Heart right ventricle (tissue), 16 donors: ENCODE data around the gene LDLRAD1. TPM values are rescaled to one million over a fixed set of nuclear protein-coding genes. Genes with fewer than 3 reads are reported as not detected.
A peak's percentile ranks its signal among the peaks of the same experiment; 100 is the strongest.

ENCODE experiments used
- ATAC-seq, 8 donors: fragments of 200-7000 bp; cut with Tn5 transposase; one replicate each; pipeline ENCODE4 v1.9.1; 2020; ENCODE audit warnings: mild to moderate bottlenecking in 8 of 8, moderate library complexity in 8 of 8, moderate number of reproducible peaks in 1 of 8
- DNase-seq, 2 donors: peaks; one replicate each; pipeline ENCODE4 v3.0.0-alpha.2; 2020
- H3K27ac ChIP-seq, 10 donors: fragments of 200-600 bp; sonication (generic) in 2 of 10; one replicate each; pipeline versions ENCODE4 v1.5.0 to v1.8.0; 2020 to 2022; ENCODE audit warnings: mild to moderate bottlenecking in 3 of 10
- H3K27me3 ChIP-seq, 7 donors: fragments of 200-600 bp; one replicate each; pipeline ENCODE4 v1.8.0; 2021 to 2022; ENCODE audit warnings: mild to moderate bottlenecking in 2 of 7
- H3K36me3 ChIP-seq, 9 donors: fragments of 200-600 bp; sonication (generic) in 1 of 9; one replicate each; pipeline versions ENCODE4 v1.5.0 to v1.8.0; 2020 to 2022; ENCODE audit warnings: mild to moderate bottlenecking in 2 of 9
- H3K4me1 ChIP-seq, 9 donors: fragments of 200-600 bp; sonication (generic) in 1 of 9; one replicate each; pipeline versions ENCODE4 v1.5.0 to v1.8.0; 2020 to 2022; ENCODE audit warnings: mild to moderate bottlenecking in 4 of 9
- H3K4me3 ChIP-seq, 10 donors: fragments of 200-600 bp; sonication (generic) in 2 of 10; one replicate each; pipeline versions ENCODE4 v1.5.0 to v1.8.0; 2020 to 2022; ENCODE audit warnings: mild to moderate bottlenecking in 7 of 10, moderate library complexity in 2 of 10
- H3K9me3 ChIP-seq, 11 donors: fragments of 200-600 bp in 10 of 11; sonication (generic) in 2 of 11; one replicate each; pipeline versions ENCODE4 v1.5.0 to v1.8.0; 2013 to 2022; ENCODE audit warnings: mild to moderate bottlenecking in 2 of 11, control low read depth in 1 of 11, moderate library complexity in 1 of 11
- CTCF ChIP-seq, 9 donors: fragments of 200-600 bp; sonication (generic) in 2 of 9; IDR thresholded peaks; one replicate each; pipeline versions ENCODE4 v1.5.0 to v1.8.0; 2021 to 2022; ENCODE audit warnings: antibody characterized with exemption in 9 of 9, mild to moderate bottlenecking in 5 of 9, moderate library complexity in 1 of 9
- WGBS, 2 donors: extraction: QIAGEN DNeasy Blood & Tissue Kit; methylation state at CpG; one replicate each; pipeline ENCODE4 v1.1.7; 2013; ENCODE audit warnings: inconsistent platforms in 1 of 2; 5-methylcytosine and 5-hydroxymethylcytosine counted together
- intact Hi-C, 10 donors: fragments of 100-400 bp; cut with DNase I; formaldehyde crosslinking; loops; one replicate each; pipeline versions ENCODE4 v1.11.1 to v1.14.2; 2022
- polyA plus RNA-seq, 2 donors: library from polyadenylated mRNA; stranded (reverse); fragments of 200-250 nt; gene quantifications; one replicate each; pipeline ENCODE4 v1.2.3, GENCODE V29; 2013
- total RNA-seq, 10 donors: library from RNA; stranded (reverse); fragmentation: NEBNext Ultra II Directional in 3 of 10; extraction: Animal tissue kit (Norgen Biotek cat#: 25700) in 3 of 10; gene quantifications; one replicate each; pipeline versions ENCODE4 v1.2.1 to v1.2.4, GENCODE V29; 2021 to 2023
- donor health status: Arrhythmogenic right ventricular cardiomyopathy.
- donor health status: ischemic (EF 13 %, LVEDD 7.1; RV severe dilation, severe dysfunction).
- donor health status: healthy with polysubstance abuse.
- donor health status: DM: no; HTN: yes; CAD: no.
- donor health status: DM: no; HTN: no; CAD: no.
- donor health status: ischemic (EF 25% LVEDD 6.9; RV normal size, moderate dysfunction).
- donor health status: ischemic (EF 25% LVEDD 5.7; RV mildly dilated, moderate dysfunction).
- donor health status: healthy.
- donor health status: DM: yes; HTN: yes; CAD: no.
- donor health status: Ischemic cardiomyopathy.
- donor health status: ischemic (EF 35%, LVEDD 5.7; RV mildly dilated, moderate dysfunction).
- donor health status: nonischemic (EF 11% LVEDD 7.7; RV severe dilation, severe dysfunction).
- donor health status: DM: yes; HTN: yes; CAD: no.
- donor health status: PGD.
- donor health status: ischemic (EF 29% LVEDD 5.4; RV normal size, mild dysfunction).
- donor health status: nonischemic (EF 23%, LVEDD 6.1; RV moderate dilation, normal function).

The LDLRAD1 gene
- total and polyA plus RNA-seq, 12 donors = not detected

GRCh38 chr1:53967409-53968124 is 50.4 kb downstream of the LDLRAD1 start:
- intact Hi-C loops = no loop called here
- Histone ChIP-seq H3K9me3 (no peaks in the 10 kb centered on the region), H3K27ac (peak overlapping the region in 1 of 10 donors; percentile 34), H3K36me3 (peaks cover 0 to 100% (median 32%) of the 10 kb centered on the region in 9 donors), H3K27me3 (no peaks in the 10 kb centered on the region), H3K4me3 (no peak overlapping the region), H3K4me1 (peaks cover 0 to 9% (median 0%) of the 10 kb centered on the region in 9 donors)
- no peak for DNase-seq
- peak in 4 of 8 donors; percentile 20 to 79 (median 38) for ATAC-seq
- no peak for TF ChIP-seq CTCF (IDR thresholded peaks at IDR 0.05)
- WGBS, 2 donors = 77 to 80% methylated on average over 7 of the region's 7 CpGs

- ATAC-seq = no peak
These were observed 51.2 kb downstream of the LDLRAD1 start for GRCh38 chr1:53966794-53967193.

GRCh38 chr1:53964109-53964508 is 53.9 kb downstream of the LDLRAD1 start:
- Histone ChIP-seq H3K27me3 (no peaks in the 10 kb centered on the region), H3K9me3 (no peaks in the 10 kb centered on the region), H3K27ac (no peak overlapping the region), H3K4me3 (no peak overlapping the region), H3K4me1 (peaks cover 0 to 9% (median 0%) of the 10 kb centered on the region in 9 donors), H3K36me3 (peaks cover 0 to 99% (median 51%) of the 10 kb centered on the region in 9 donors)
- intact Hi-C loops = loop anchor here in 2 of 10 donors (5.0 kb wide), 1 partner anchor 102 kb away; no protein-coding TSS in a partner anchor
- no peak for TF ChIP-seq CTCF (IDR thresholded peaks at IDR 0.05)
- 64 to 75% methylated on average over 5 of the region's 5 CpGs for WGBS, 2 donors
- no peak for ATAC-seq
- DNase-seq = no peak

More at GRCh38 chr1:53966794-53967193, 51.2 kb downstream of the LDLRAD1 start:
- Histone ChIP-seq H3K9me3 (no peaks in the 10 kb centered on the region), H3K27ac (peak overlapping the region in 1 of 10 donors; percentile 34), H3K27me3 (no peaks in the 10 kb centered on the region), H3K4me3 (no peak overlapping the region), H3K4me1 (peaks cover 0 to 9% (median 0%) of the 10 kb centered on the region in 9 donors), H3K36me3 (peaks cover 0 to 100% (median 40%) of the 10 kb centered on the region in 9 donors)
- TF ChIP-seq CTCF (IDR thresholded peaks at IDR 0.05) = no peak
- intact Hi-C loops = no loop called here
- WGBS, 2 donors = 93 to 96% methylated on average over 3 of the region's 3 CpGs
- no peak for DNase-seq

GRCh38 chr1:53963460-53963859 is 54.5 kb downstream of the LDLRAD1 start:
- intact Hi-C loops = loop anchor here in 2 of 10 donors (5.0 kb wide), 1 partner anchor 101 kb away; no protein-coding TSS in a partner anchor
- ATAC-seq (no peak), DNase-seq (no peak)
- no peak overlapping the region for H3K27ac ChIP-seq
- H3K9me3 ChIP-seq = no peaks in the 10 kb centered on the region
- peaks cover 0 to 99% (median 45%) of the 10 kb centered on the region in 9 donors for H3K36me3 ChIP-seq
- H3K4me1 ChIP-seq = peaks cover 0 to 9% (median 0%) of the 10 kb centered on the region in 9 donors
- no peak overlapping the region for H3K4me3 ChIP-seq
- no peaks in the 10 kb centered on the region for H3K27me3 ChIP-seq
- WGBS, 2 donors = 84 to 91% methylated on average over 4 of the region's 4 CpGs
- no peak for TF ChIP-seq CTCF (IDR thresholded peaks at IDR 0.05)
